ENCODE measurements around the gene ARHGDIA.
A peak's percentile ranks its signal among the peaks of the same experiment; 100 is the strongest.

Gene ARHGDIA

GRCh38 chr17:81860756-81861568 lies 10.2 kb downstream of the ARHGDIA start:
- peak; percentile 99 for DNase-seq

DNA sequence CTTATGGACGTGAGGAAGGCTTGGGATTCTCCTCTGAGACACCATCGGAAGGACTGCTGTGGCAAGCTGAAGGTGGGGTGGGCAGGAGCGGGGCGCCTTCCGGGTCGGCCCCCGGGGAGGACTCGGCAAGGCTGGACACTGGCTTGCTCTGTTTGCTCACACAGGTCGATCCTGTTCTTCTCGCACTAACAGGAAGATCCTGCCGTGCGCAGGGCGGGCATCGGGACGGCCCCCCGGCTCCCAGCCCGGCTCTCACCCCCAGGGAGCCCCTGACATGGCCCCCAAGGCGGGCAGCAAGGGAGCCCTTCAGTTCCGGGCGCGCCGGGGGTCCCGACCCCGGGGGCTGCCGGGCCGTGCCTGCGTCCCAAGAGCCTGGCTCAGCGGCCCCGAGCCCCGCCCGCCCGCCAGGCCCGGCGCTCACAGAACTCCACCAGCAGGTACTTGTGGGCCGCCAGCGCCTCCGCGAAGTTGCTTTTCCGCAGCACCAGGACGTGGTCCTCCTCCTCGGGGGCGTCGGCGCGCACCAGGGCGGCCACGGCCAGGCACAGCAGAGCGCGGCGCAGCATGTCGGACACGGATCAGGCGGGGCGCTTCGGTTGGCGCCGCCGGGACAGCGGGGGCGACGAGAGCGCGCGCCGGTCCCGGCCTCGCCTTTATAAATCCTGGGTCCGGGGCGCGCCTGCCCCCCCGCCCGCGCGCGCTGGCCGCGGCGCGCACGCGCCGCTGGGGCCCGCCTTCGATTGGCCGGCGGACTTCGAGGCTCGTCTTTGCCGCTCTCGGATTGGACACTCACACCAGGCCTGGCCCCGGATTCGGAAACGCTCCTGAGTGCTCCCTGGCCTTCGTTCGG lies 11.0 kb downstream of the ARHGDIA start, which contains the start of gene P4HB:
TSS of gene P4HB (minus strand) at position 630 of the 850 bp plus-strand sequence. CDS start at position 566, 64 bp downstream.
- no peak for DNase-seq

DNA sequence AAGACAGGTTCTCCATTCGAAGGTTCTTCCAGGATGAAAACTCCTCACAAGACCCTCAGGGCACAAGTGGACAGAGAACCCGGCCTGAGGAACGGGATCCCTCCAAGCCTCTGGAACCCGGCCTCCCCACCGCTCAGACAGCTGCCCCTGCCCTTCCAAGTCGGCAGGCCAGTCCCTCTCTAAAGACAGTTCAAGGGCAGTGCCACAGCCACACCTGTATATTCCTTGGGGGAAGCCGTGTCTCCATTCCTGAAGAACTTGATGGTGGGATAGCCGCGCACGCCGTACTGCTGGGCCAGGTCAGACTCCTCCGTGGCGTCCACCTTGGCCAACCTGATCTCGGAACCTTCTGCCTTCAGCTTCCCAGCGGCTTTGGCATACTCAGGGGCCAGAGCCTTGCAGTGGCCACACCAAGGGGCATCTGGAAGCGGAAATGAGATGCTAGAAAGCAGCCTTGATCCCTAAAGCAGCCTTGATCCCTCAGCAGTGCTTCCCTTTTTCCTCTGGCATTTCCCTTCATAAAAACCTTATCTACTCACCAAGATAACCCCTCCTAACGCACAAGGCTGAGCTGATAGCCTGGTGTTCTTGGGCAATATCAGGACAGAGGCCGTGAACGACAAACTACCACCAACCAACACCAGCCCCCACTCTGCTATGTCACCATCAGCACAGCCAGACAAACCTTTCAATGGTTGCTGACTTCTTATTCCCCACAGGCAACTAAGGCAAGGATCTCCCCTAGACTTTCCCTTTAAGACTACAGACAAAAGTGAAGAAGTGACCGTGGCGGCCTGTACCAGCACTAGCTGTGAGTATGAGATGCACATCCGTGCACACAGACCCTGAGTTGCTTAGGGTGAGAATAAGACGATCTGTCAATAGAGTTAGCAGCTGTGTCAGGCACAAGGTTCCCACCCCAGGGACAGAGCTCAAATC lies 11.9 kb downstream of the ARHGDIA start:
- DNase-seq = no peak

DNA sequence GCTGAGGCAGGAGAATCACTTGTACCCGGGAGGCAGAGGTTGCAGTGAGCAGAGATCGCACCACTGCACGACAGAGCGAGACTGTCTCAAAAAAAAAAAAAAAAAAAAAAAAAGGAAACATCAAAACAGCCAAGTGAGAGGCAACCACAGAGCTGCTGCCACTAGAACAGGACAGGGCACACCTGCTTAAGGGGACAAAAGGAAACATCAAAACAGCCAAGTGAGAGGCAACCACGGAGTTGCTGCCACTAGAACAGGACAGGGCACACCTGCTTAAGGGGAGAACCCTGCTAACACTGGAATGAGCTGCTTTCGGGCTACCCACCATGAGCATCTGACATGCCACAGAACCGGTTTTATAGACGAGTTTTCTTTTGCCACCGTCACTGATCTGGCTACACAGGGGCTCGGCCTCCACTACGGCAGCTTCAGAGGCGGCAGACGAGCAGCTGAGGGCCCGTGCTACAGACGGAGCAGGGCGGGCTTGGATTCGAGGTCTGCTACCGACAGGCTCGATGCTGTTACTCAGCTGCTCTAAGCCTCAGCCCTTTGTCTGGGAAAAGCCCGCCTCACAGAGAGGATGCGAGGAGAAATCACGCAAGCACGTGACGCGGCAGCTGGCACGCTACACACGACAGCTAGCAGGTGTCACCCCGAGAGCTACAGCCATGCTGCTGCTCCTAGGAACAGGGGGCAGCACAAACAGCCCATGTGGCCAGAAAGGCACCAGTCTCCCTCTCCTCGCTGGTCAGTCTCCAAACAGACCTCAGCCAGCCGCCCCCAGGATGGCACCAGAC lies 12.8 kb downstream of the ARHGDIA start:
- DNase-seq = no peak

DNA sequence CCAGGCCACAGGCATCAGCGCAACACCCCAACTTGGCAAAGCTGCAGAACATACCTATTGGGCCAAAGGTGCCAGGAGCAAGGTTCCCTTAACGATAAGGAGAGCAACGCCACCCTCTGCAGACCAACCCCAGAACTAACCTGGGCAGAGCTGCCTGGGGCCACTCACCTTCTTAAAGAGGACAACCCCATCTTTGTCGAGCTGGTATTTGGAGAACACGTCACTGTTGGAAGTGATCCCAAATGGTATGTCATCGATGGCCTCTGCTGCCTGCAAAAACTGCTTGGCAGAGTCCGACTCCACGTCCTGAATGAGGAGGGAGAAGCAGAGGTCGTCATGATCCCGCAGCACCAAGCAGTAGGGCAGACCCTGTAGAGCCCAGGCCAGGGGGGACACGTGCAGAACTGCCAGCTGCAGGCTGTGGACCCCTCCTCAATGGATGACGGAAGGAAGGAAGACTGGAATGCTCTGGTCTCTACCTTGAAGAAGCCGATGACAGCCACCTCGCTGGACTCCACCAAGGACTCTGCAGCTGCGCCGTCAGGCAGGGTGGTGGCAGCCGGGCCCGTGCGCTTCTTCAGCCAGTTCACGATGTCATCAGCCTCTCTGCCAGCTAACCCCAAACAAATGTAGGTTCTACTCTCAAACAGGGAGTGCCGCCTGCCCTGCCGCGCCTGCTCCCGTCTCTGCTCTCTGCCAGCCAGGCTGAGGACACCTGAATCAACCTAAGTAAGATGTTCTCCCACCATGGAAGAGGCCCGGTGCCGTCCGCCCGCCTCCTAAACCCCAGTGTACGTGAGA lies 16.0 kb downstream of the ARHGDIA start:
- DNase-seq = no peak

DNA sequence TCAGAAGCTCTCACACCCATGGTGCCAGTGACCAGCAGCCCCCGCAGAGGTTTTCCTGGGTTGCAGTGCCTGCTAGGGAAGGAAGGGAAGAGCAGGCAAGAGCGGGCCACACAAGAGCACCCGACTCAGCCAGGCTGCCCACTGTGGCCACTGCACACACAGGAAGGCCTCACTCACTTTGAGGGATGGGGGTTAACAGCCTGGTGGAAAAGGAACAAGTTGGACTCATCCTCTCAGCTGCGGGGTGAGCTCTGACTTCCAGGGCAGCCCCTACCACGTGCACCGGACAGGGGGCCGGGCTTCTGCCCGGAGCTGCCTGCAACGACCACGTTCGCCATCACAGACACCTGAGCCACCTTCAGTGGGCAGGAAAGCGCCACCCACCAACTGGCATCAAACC lies 18.9 kb downstream of the ARHGDIA start:
- DNase-seq = no peak

GRCh38 chr17:81851423-81851822 lies 19.7 kb downstream of the ARHGDIA start:
- DNase-seq = no peak

GRCh38 chr17:81849457-81849856 lies 21.7 kb downstream of the ARHGDIA start:
- DNase-seq = no peak

- no peak for DNase-seq
Observed at GRCh38 chr17:81846743-81847689, 24.1 kb downstream of the ARHGDIA start.

GRCh38 chr17:81845881-81846742 lies 25.0 kb downstream of the ARHGDIA start:
- DNase-seq = no peak

DNA sequence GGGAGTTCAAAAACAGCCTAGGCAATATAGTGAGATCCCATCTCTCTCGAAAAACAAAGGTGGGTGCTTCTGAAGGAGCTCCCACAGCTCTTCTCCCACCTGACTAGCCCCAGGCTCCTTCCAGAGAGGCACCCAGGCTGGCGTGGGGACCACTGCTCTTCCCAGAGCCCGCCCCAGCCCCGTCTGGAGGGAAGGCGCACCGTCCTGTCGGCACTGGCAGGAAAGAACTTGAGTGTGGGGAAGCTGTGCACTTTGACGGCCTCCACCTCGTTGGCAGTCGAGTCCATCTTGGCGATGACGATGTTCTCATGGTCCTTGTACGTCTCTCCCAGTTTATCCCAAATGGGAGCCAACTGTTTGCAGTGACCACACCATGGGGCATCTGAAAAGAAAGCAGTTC lies 25.8 kb downstream of the ARHGDIA start:
- no peak for DNase-seq

DNA sequence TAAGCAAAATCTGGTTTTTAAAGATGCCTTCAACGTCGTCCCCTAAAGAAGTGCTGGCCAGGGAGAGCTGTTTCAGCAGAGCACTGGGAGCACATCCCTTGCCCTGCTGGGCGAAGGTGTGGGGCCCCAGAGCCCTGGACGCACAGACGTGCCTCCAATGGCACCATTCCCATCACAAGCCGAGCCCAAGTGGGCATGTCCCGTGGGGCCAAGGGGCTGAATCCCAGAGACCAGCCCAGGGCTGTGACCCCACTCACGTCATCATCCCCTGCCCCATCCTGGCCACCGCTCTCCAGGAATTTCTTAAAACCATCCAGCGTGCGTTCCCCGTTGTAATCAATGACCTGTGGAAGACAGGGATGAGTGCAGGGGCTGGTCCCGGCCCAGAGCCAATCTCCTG lies 26.2 kb downstream of the ARHGDIA start:
- no peak for DNase-seq

DNA sequence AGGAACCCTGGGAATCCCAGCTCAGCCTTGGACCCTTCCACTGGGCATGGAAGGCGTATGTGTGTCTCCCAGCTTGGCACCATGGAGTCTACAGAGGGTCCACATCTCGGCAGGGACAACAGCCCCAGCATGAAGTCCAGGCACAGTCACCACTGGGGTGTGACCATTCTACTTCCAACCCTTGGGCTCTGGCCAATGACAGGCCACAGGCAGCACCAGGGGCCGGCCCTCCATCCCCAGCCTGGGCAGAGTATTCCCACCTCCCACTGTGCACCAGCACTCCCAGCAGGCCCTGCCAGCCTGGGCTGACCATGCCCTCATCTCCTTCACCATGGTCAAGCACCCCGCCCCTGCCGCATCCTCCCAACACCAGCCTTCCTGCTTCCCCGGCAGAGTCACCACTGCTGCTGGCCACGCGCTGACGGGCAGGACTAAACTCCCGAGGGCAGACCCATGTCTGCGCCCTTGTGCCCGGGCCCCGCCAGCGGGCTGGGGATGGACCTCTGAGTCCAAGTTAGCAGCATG lies 26.7 kb downstream of the ARHGDIA start:
- no peak for DNase-seq

DNA sequence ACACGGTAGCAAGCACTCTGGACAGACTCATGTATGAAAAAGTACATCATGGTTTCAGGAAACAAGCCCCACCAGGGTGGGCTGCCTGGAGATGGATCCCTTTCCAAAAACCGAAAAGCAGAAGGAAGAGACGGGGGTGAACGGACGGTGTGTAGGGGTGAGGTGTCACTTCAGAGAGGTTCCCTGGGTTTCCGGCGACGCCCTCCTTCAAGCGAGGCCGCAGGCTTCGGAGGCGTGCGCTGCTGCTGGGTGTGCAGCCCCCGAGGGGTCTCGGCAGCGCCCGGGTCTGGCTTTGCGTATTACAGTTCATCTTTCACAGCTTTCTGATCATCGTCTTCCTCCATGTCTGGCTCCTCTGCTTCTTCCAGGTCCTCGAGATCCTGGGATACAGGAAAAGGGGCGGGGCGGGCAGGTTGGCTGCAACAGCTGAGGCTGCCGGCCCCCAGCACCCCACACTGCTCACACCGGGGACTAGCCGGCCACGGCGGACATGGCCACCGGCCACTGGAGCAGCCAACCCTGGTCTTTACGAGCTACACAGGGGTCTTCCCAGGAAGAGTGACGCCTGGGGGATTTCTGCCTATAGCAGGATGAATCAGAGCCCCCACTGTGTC lies 27.3 kb downstream of the ARHGDIA start:
- DNase-seq = no peak

- DNase-seq = no peak
Observed at GRCh38 chr17:81842725-81843504, 28.2 kb downstream of the ARHGDIA start.

- DNase-seq = no peak
Observed at GRCh38 chr17:81842378-81842724, 28.8 kb downstream of the ARHGDIA start.

- DNase-seq = no peak
Observed at GRCh38 chr17:81841866-81842265, 29.3 kb downstream of the ARHGDIA start.

All from activated CD4-positive, alpha-beta T cell treated with anti-CD3 and anti-CD28 coated beads, Interleukin-2, amount 50 U/mL, for 1 hour (primary cell).